ENCODE results near the gene IL17A.

IL17A gene

GRCh38 chr6:52186075-52186474, at the start of gene IL17A:
TSS of gene IL17A (plus strand) at chr6:52186375. CDS start at chr6:52186432, 57 bp downstream.
- DNase-seq, result no peak

GRCh38 chr6:52136934-52137467, 49.2 kb upstream of the IL17A start:
- DNase-seq, result no peak

- DNase-seq, result no peak
These were observed 47.9 kb upstream of the IL17A start for GRCh38 chr6:52138284-52138683.

- no peak for DNase-seq
These were observed 46.0 kb upstream of the IL17A start for GRCh38 chr6:52139985-52140680.

- DNase-seq, result no peak
These were observed 44.6 kb upstream of the IL17A start for GRCh38 chr6:52141596-52141995.

- no peak for DNase-seq
These were observed 43.6 kb upstream of the IL17A start for GRCh38 chr6:52142556-52142955.

- no peak for DNase-seq
These were observed 42.6 kb upstream of the IL17A start for GRCh38 chr6:52143551-52143950.

- DNase-seq, result no peak
These were observed 41.7 kb upstream of the IL17A start for GRCh38 chr6:52144196-52145076.

- no peak for DNase-seq
These were observed 39.2 kb upstream of the IL17A start for GRCh38 chr6:52146851-52147445.

GRCh38 chr6:52149076-52149475, 37.1 kb upstream of the IL17A start:
- no peak for DNase-seq

- DNase-seq, result no peak
These were observed 36.2 kb upstream of the IL17A start for GRCh38 chr6:52149949-52150348.

GRCh38 chr6:52152070-52152423, 34.1 kb upstream of the IL17A start:
- DNase-seq, result no peak

GRCh38 chr6:52152711-52153160, 33.4 kb upstream of the IL17A start:
- no peak for DNase-seq

- DNase-seq, result no peak
These were observed 31.8 kb upstream of the IL17A start for GRCh38 chr6:52154381-52154780.

GRCh38 chr6:52155791-52156576, 30.2 kb upstream of the IL17A start:
- no peak for DNase-seq

GRCh38 chr6:52157301-52157941, 28.8 kb upstream of the IL17A start:
- peak; percentile 37 for DNase-seq

- no peak for DNase-seq
These were observed 25.6 kb upstream of the IL17A start for GRCh38 chr6:52160472-52161104.

GRCh38 chr6:52161689-52162438, 24.3 kb upstream of the IL17A start:
- peak; percentile 7 for DNase-seq

GRCh38 chr6:52162940-52163908, 23.0 kb upstream of the IL17A start:
- no peak for DNase-seq

Measured in stimulated activated naive CD4-positive, alpha-beta T cell treated with Interleukin-2 at 50 U/mL for 16 hours (primary cell).